HepG2 (cell line): ENCODE results near the gene INO80B. TPM values are rescaled to one million over a fixed set of nuclear protein-coding genes. Genes with fewer than 3 reads are reported as not detected.

Source experiments
- ATAC-seq: fragments of 200-7000 bp; cut with Tn5 transposase; 3 replicates; pipeline ENCODE4 v1.9.1; 2020; ENCODE audit warnings: mild to moderate bottlenecking, moderate library complexity
- BruUV-seq: library from RNA; stranded (reverse); fragments of 400-500 nt; replicated peaks from 2 replicates; lab custom pipeline; 2021; lab: Mats Ljungman, UMichigan
- CTCF ChIA-PET: fragments of 300-600 bp; formaldehyde crosslinking; extraction: SDS; loops from one replicate; lab custom pipeline; 2021; ENCODE audit warnings: low total read pairs, inconsistent platforms, low intra/inter-chr PET ratio; lab: Yijun Ruan, JAX
- POLR2A ChIA-PET: fragments of 350-600 bp; sonication (Branson Sonifier 250); formaldehyde crosslinking; loops from one replicate; lab custom pipeline; 2020; ENCODE audit warnings: antibody characterized with exemption, inconsistent platforms; lab: Yijun Ruan, JAX
- DNase-seq: peaks from one replicate; pipeline ENCODE4 v3.0.0-alpha.2; 2015; ENCODE audit warnings: low spot score
- FAIRE-seq: peaks from 3 replicates; lab custom pipeline; 2011; peaks lifted over from hg19 to GRCh38; lab: Jason Lieb, UNC
- H2AFZ ChIP-seq: one replicate; pipeline ENCODE4 v1.6.1; 2011; ENCODE audit warnings: low read length, inconsistent platforms
- H3K27ac ChIP-seq: fragments of 300-600 bp; 3 replicates; pipeline ENCODE4 v1.8.0; 2011; ENCODE audit warnings: mixed run types, mild to moderate bottlenecking, mixed read lengths, low read length, inconsistent platforms; ENCODE audit not compliant: insufficient read depth; ENCODE audit errors: extremely low read length
- H3K27me3 ChIP-seq, 2 experiments: fragments of 200-600 bp in 1 of 2; 2 replicates in 1 of 2; 3 replicates in 1 of 2; pipeline versions ENCODE4 v1.6.0 to v1.8.0; 2011; ENCODE audit warnings: low read length in 2 of 2, mild to moderate bottlenecking in 2 of 2, moderate library complexity in 2 of 2, inconsistent platforms in 1 of 2; ENCODE audit not compliant: insufficient read depth in 2 of 2, control insufficient read depth in 1 of 2
- H3K36me3 ChIP-seq, 2 experiments: fragments of 200-600 bp in 1 of 2; replicated peaks in 1 of 2; 2 replicates in 1 of 2; 3 replicates in 1 of 2; pipeline versions ENCODE4 v1.5.1 to v1.8.0; 2011; ENCODE audit warnings: low read length in 2 of 2, inconsistent platforms in 1 of 2; ENCODE audit not compliant: insufficient read depth in 2 of 2, control insufficient read depth in 1 of 2
- H3K4me1 ChIP-seq: 2 replicates; pipeline ENCODE4 v1.5.1; 2012; ENCODE audit warnings: low read length, inconsistent platforms; ENCODE audit not compliant: insufficient read depth
- H3K4me2 ChIP-seq: 2 replicates; pipeline ENCODE4 v1.6.0; 2011; ENCODE audit warnings: low read depth, low read length, inconsistent platforms
- H3K4me3 ChIP-seq, 3 experiments: fragments of 200-600 bp in 1 of 3; sonication (generic), shearing (Covaris generic) in 1 of 3; replicated peaks in 1 of 3; 2 replicates each; pipeline ENCODE4 v1.5.1; 2011 to 2016; ENCODE audit warnings: low read length in 3 of 3, inconsistent platforms in 2 of 3, low read depth in 2 of 3, mild to moderate bottlenecking in 2 of 3, control low read depth in 1 of 3, mixed read lengths in 1 of 3; ENCODE audit not compliant: insufficient read depth in 1 of 3
- H3K79me2 ChIP-seq: one replicate; pipeline ENCODE4 v1.6.1; 2011; ENCODE audit warnings: low read length, inconsistent platforms; ENCODE audit not compliant: insufficient read depth
- H3K9ac ChIP-seq: 2 replicates; pipeline ENCODE4 v1.6.0; 2011; ENCODE audit warnings: mild to moderate bottlenecking, low read depth, low read length, inconsistent platforms; ENCODE audit not compliant: insufficient read depth
- H3K9me3 ChIP-seq: 2 replicates; pipeline ENCODE4 v1.5.1; 2012; ENCODE audit warnings: mild to moderate bottlenecking, low read length
- H4K20me1 ChIP-seq: 2 replicates; pipeline ENCODE4 v1.6.0; 2011; ENCODE audit warnings: inconsistent platforms, mild to moderate bottlenecking, low read length, moderate library complexity; ENCODE audit not compliant: insufficient read depth
- AGO2 ChIP-seq: fragments of 200-400 bp; formaldehyde crosslinking; optimal IDR thresholded peaks from 2 replicates; pipeline ENCODE3; 2017; ENCODE audit warnings: mild to moderate bottlenecking, low read depth, low read length, moderate library complexity
- FOXC1 ChIP-seq: sonication (generic); formaldehyde crosslinking; IDR thresholded peaks from 2 replicates; pipeline ENCODE4 v1.8.0; 2022; ENCODE audit warnings: mild to moderate bottlenecking, missing genetic modification reagents, borderline replicate concordance
- GABPB1 ChIP-seq: IDR thresholded peaks from 2 replicates; pipeline ENCODE4 v1.6.1; 2016; ENCODE audit warnings: mild to moderate bottlenecking, missing genetic modification reagents, moderate library complexity, missing compliant biosample characterization
- HES4 ChIP-seq: sonication (generic); formaldehyde crosslinking; IDR thresholded peaks from 2 replicates; pipeline ENCODE4 v1.9.0; 2021; ENCODE audit warnings: mild to moderate bottlenecking, missing genetic modification reagents, borderline replicate concordance
- HNRNPLL ChIP-seq: fragments of 200-400 bp; formaldehyde crosslinking; IDR thresholded peaks from 2 replicates; pipeline ENCODE4 v1.6.1; 2017; ENCODE audit warnings: mild to moderate bottlenecking, low read depth, low read length; ENCODE audit not compliant: poor library complexity, severe bottlenecking
- NAIF1 ChIP-seq: sonication (generic); formaldehyde crosslinking; IDR thresholded peaks from 2 replicates; pipeline ENCODE4 v1.5.0; 2020; ENCODE audit warnings: mild to moderate bottlenecking, missing genetic modification reagents, borderline replicate concordance
- PBX2 ChIP-seq: IDR thresholded peaks from 2 replicates; pipeline ENCODE4 v1.6.1; 2016; ENCODE audit warnings: control low read depth
- POLR2A ChIP-seq, 2 experiments: IDR thresholded peaks; 2 replicates each; pipeline ENCODE4 v1.6.1; 2011; ENCODE audit warnings: low read depth in 2 of 2, low read length in 2 of 2, mild to moderate bottlenecking in 1 of 2, moderate library complexity in 1 of 2; ENCODE audit not compliant: insufficient read depth in 1 of 2
- RBFOX2 ChIP-seq: fragments of 200-400 bp; formaldehyde crosslinking; IDR thresholded peaks from 2 replicates; pipeline ENCODE4 v1.6.1; 2017; ENCODE audit warnings: low read depth, mild to moderate bottlenecking, low read length
- SMARCE1 ChIP-seq: fragments of 450-650 bp; IDR thresholded peaks from 2 replicates; pipeline ENCODE4 v1.6.1; 2017; ENCODE audit warnings: borderline replicate concordance
- ZBTB33 ChIP-seq: sonication (generic); formaldehyde crosslinking; IDR thresholded peaks from 2 replicates; pipeline ENCODE4 v1.4.0; 2020; ENCODE audit warnings: missing genetic modification reagents
- WGBS: methylation state at CpG from one replicate; pipeline ENCODE4 v1.1.6; 2017; ENCODE audit warnings: low lambda C conversion rate; 5-methylcytosine and 5-hydroxymethylcytosine counted together
- in situ Hi-C: cut with HindIII; loops from 2 replicates; pipeline ENCODE4 v1.10.0; 2017; ENCODE audit warnings: low pct_unique_long_range_greater_than_20kb; ENCODE audit not compliant: extremely low pct_ligation_motif_present
- intact Hi-C: fragments of 100-400 bp; cut with micrococcal nuclease; formaldehyde crosslinking; loops from one replicate; pipeline ENCODE4 v1.10.0; 2022; ENCODE audit not compliant: unreplicated experiment
- polyA plus RNA-seq, 8 experiments: library from polyadenylated mRNA; depleted of rRNA in 3 of 8; stranded (reverse) in 7 of 8; unstranded in 1 of 8; fragments of >200 nt; fragmentation: Illumina TruSeq in 4 of 8; extraction: Trizol in 4 of 8; gene quantifications; 2 replicates each; pipeline versions ENCODE4 v1.2.1 to v1.2.3, GENCODE V29; 2011 to 2016; ENCODE audit warnings: low read depth in 4 of 8, missing spikeins in 1 of 8, mixed read lengths in 1 of 8; ENCODE audit not compliant: insufficient read depth in 1 of 8
- total RNA-seq, 5 experiments: library from RNA; depleted of rRNA; stranded (reverse); fragments of >200 nt; fragmentation: Illumina TruSeq; extraction: Trizol; gene quantifications; 2 replicates each; pipeline ENCODE4 v1.2.3, GENCODE V29; 2016; ENCODE audit warnings: low read depth in 1 of 5

The INO80B gene
- total and polyA plus RNA-seq, 2 of the 13 experiments (the other 11 are each of a cell fraction or from before 2014, with no cell fraction given) = 6.2 to 14.5 TPM

GRCh38 chr2:74436111-74436805 lies 18.6 kb upstream of the INO80B start:
- H3K79me2 ChIP-seq = peaks cover 80% of the 10 kb centered on the region
- no peak for ATAC-seq
- H3K9me3 ChIP-seq = no peaks in the 10 kb centered on the region
- in situ Hi-C loops (no loop called here), intact Hi-C loops (no loop called here)
- peaks cover 60% of the 10 kb centered on the region for H3K4me1 ChIP-seq
- peaks cover 35 to 66% of the 10 kb centered on the region in 2 experiments for H3K36me3 ChIP-seq
- no peak overlapping the region for H3K4me2 ChIP-seq
- TF ChIP-seq HES4 (CRISPR knock-in tag) (0 out of 2 replicates have a peak, but pooled peaks have one; percentile 39), PBX2 (no peak), ZBTB33 (peak; percentile 50; the same call in 1 of the 2 replicates), SMARCE1 (no peak), NAIF1 (CRISPR knock-in tag) (no peak), POLR2A (IDR thresholded peaks at IDR 0.05; ENCODE audit: insufficient read depth in 1 of 2, low read depth in 2 of 2, low read length in 2 of 2) (0 out of 4 replicates have a peak, but pooled peaks of 1 of the 2 experiments have one; percentile 33), AGO2 (peak; percentile 99), GABPB1 (CRISPR knock-in tag) (peak; percentile 15; the same call in 1 of the 2 replicates), HNRNPLL (peak; percentile 23), RBFOX2 (peak; percentile 88), FOXC1 (CRISPR knock-in tag) (0 out of 2 replicates have a peak, but pooled peaks have one; percentile 52)
- no peak overlapping the region for H3K4me3 ChIP-seq
- no peaks in the 10 kb centered on the region; a peak in 1 of 5 replicates for H3K27me3 ChIP-seq
- POLR2A ChIA-PET = interaction anchor here (1.7 kb wide), 1 partner anchor 11 kb away, joined by 5 read pairs; no protein-coding TSS in a partner anchor
- peaks cover 54% of the 10 kb centered on the region for H4K20me1 ChIP-seq
- H3K27ac ChIP-seq = no peak overlapping the region
- no peak overlapping the region for H2AFZ ChIP-seq
- no TSS peak for BruUV-seq
- CTCF ChIA-PET = no interaction called here
- no peak for FAIRE-seq
- DNase-seq = no peak
- WGBS = 98% methylated on average over 42 of the region's 43 CpGs
- H3K9ac ChIP-seq = no peak overlapping the region
